Colonic mucosa (tissue), 4 donors: ENCODE measurements around the gene ANP32E. TPM values are rescaled to one million over a fixed set of nuclear protein-coding genes. Genes with fewer than 3 reads are reported as not detected.
"Not testable (repeated sequence)": the region's sequence is repeated elsewhere in the genome, so short reads cannot be mapped to it uniquely, and the experiment has no call there.

Source experiments
- DNase-seq: peaks from one replicate; pipeline ENCODE4 v3.0.0-alpha.2; 2020
- H3K27ac ChIP-seq: fragments of 200-600 bp; one replicate; pipeline ENCODE4 v1.8.0; 2021
- H3K27me3 ChIP-seq: fragments of 200-600 bp; one replicate; pipeline ENCODE4 v1.8.0; 2021
- H3K36me3 ChIP-seq: fragments of 200-600 bp; one replicate; pipeline ENCODE4 v1.8.0; 2021
- H3K4me1 ChIP-seq: fragments of 200-600 bp; one replicate; pipeline ENCODE4 v1.8.0; 2021; ENCODE audit warnings: mild to moderate bottlenecking
- H3K4me3 ChIP-seq: fragments of 200-600 bp; one replicate; pipeline ENCODE4 v1.8.0; 2021
- H3K9ac ChIP-seq, 2 donors: one replicate each; pipeline ENCODE4 v1.7.0; 2013; ENCODE audit warnings: control low read depth in 2 of 2, low read depth in 2 of 2, low read length in 2 of 2
- H3K9me3 ChIP-seq: fragments of 200-600 bp; one replicate; pipeline ENCODE4 v1.8.0; 2021
- CTCF ChIP-seq: fragments of 200-600 bp; IDR thresholded peaks from one replicate; pipeline ENCODE4 v1.8.0; 2022; ENCODE audit warnings: antibody characterized with exemption, mild to moderate bottlenecking
- intact Hi-C: fragments of 100-400 bp; cut with DNase I; formaldehyde crosslinking; loops from one replicate; pipeline ENCODE4 v1.14.1; 2022
- total RNA-seq, 2 donors: library from RNA; stranded (reverse); fragmentation: NEBNext Ultra II Directional in 1 of 2; extraction: Animal tissue kit (Norgen Biotek cat#: 25700) in 1 of 2; gene quantifications; one replicate each; pipeline ENCODE4 v1.2.1, GENCODE V29; 2021
- donor health status: healthy.
- donor health status: DM: no; HTN: no; CAD: no.
- donor health status: DM: no; HTN: no; CAD: no.

The ANP32E gene
- total RNA-seq, 2 donors from 2014 or later: 18.5 to 36.3 TPM

- H3K4me3 ChIP-seq: peak overlapping the region; percentile 28
- peaks cover 7% of the 10 kb centered on the region for H3K4me1 ChIP-seq
- no peaks in the 10 kb centered on the region for H3K9me3 ChIP-seq
- DNase-seq: no peak
- no peaks in the 10 kb centered on the region for H3K36me3 ChIP-seq
- H3K27me3 ChIP-seq: peaks cover 4% of the 10 kb centered on the region
- intact Hi-C loops: no loop called here
- no peak overlapping the region for H3K27ac ChIP-seq
- TF ChIP-seq CTCF: no peak
- H3K9ac ChIP-seq: peak overlapping the region in 1 of 2 donors; percentile 60
Measured at GRCh38 chr1:150256198-150256553, 20.3 kb upstream of the ANP32E start.

- no peak overlapping the region for H3K4me3 ChIP-seq
- no peak for TF ChIP-seq CTCF
- no peaks in the 10 kb centered on the region for H3K9me3 ChIP-seq
- H3K9ac ChIP-seq: no peak overlapping the region
- H3K27me3 ChIP-seq: no peaks in the 10 kb centered on the region
- no peak overlapping the region for H3K27ac ChIP-seq
- no peaks in the 10 kb centered on the region for H3K4me1 ChIP-seq
- intact Hi-C loops: no loop called here
- DNase-seq: no peak
- H3K36me3 ChIP-seq: no peaks in the 10 kb centered on the region
Measured at GRCh38 chr1:150249936-150250335, 14.0 kb upstream of the ANP32E start.

- H3K9ac ChIP-seq: no peak overlapping the region
- H3K27me3 ChIP-seq: no peaks in the 10 kb centered on the region
- intact Hi-C loops: no loop called here
- no peak overlapping the region for H3K27ac ChIP-seq
- no peak for DNase-seq
- no peaks in the 10 kb centered on the region for H3K9me3 ChIP-seq
- TF ChIP-seq CTCF: no peak
- H3K4me3 ChIP-seq: no peak overlapping the region
- H3K36me3 ChIP-seq: no peaks in the 10 kb centered on the region
- no peaks in the 10 kb centered on the region for H3K4me1 ChIP-seq
Measured at GRCh38 chr1:150243003-150243402, 7.1 kb upstream of the ANP32E start.

- Histone ChIP-seq H3K4me3 (no peak overlapping the region), H3K27me3 (no peaks in the 10 kb centered on the region), H3K9ac (no peak overlapping the region), H3K4me1 (no peaks in the 10 kb centered on the region), H3K9me3 (no peaks in the 10 kb centered on the region), H3K36me3 (no peaks in the 10 kb centered on the region), H3K27ac (no peak overlapping the region)
- intact Hi-C loops: no loop called here
- no peak for DNase-seq
- TF ChIP-seq CTCF: no peak
Measured at GRCh38 chr1:150237746-150238145, 1.8 kb upstream of the ANP32E start.

GRCh38 chr1:150237176-150237575 is 1.3 kb upstream of the ANP32E start:
- H3K4me3 ChIP-seq, H3K27me3 ChIP-seq, H3K27ac ChIP-seq, intact Hi-C loops, H3K36me3 ChIP-seq, H3K9ac ChIP-seq, H3K4me1 ChIP-seq, DNase-seq, H3K9me3 ChIP-seq: not testable (repeated sequence)

GRCh38 chr1:150236614-150237100 is 745 bp upstream of the ANP32E start:
- DNase-seq: no peak
- Histone ChIP-seq H3K9ac (peak overlapping the region in 1 of 2 donors; percentile 91), H3K27me3 (no peaks in the 10 kb centered on the region), H3K27ac (no peak overlapping the region), H3K4me3 (peak overlapping the region; percentile 85), H3K4me1 (no peaks in the 10 kb centered on the region), H3K9me3 (no peaks in the 10 kb centered on the region), H3K36me3 (no peaks in the 10 kb centered on the region)
- intact Hi-C loops: no loop called here
- no peak for TF ChIP-seq CTCF
